Prostate gland (tissue), 2 donors: ENCODE measurements around the gene LGALS3. TPM values are rescaled to one million over a fixed set of nuclear protein-coding genes. Genes with fewer than 3 reads are reported as not detected.

Source experiments
- DNase-seq: peaks from one replicate; pipeline ENCODE4 v3.0.0-alpha.2; 2019; ENCODE audit warnings: low spot score
- H3K27ac ChIP-seq, 2 donors: fragments of 200-600 bp; sonication (generic); 2 replicates each; pipeline ENCODE4 v1.5.1; 2017 to 2019
- H3K27me3 ChIP-seq: fragments of 200-600 bp; sonication (generic); replicated peaks from 2 replicates; pipeline ENCODE4 v1.5.1; 2019; ENCODE audit not compliant: insufficient read depth
- H3K36me3 ChIP-seq, 2 donors: fragments of 200-600 bp; sonication (generic); 1 replicate in 1 of 2; 2 replicates in 1 of 2; pipeline versions ENCODE4 v1.5.1 to v1.8.1; 2017 to 2019
- H3K4me1 ChIP-seq: fragments of 200-600 bp; sonication (generic); replicated peaks from 2 replicates; pipeline ENCODE4 v1.5.1; 2019
- H3K4me3 ChIP-seq, 2 donors: fragments of 200-600 bp; sonication (generic); 2 replicates each; pipeline ENCODE4 v1.5.1; 2017 to 2019
- H3K9me3 ChIP-seq: fragments of 200-600 bp; sonication (generic); 2 replicates; pipeline ENCODE4 v1.5.1; 2017
- POLR2A ChIP-seq: fragments of 450-650 bp; IDR thresholded peaks from one replicate; pipeline ENCODE4 v1.6.1; 2016; ENCODE audit warnings: antibody characterized with exemption, mild to moderate bottlenecking
- POLR2AphosphoS5 ChIP-seq: sonication (generic); formaldehyde crosslinking; IDR thresholded peaks from one replicate; pipeline ENCODE4 v1.6.1; 2017; ENCODE audit warnings: antibody characterized with exemption
- WGBS: methylation state at CpG from one replicate; pipeline ENCODE4 v1.1.5; 2018; 5-methylcytosine and 5-hydroxymethylcytosine counted together
- intact Hi-C: fragments of 100-400 bp; cut with DNase I; formaldehyde crosslinking; loops from one replicate; pipeline ENCODE4 v1.14.2; 2022
- total RNA-seq, 2 donors: library from RNA; depleted of rRNA; stranded (reverse); fragments of >200 nt; gene quantifications; one replicate each; pipeline ENCODE4 v1.1.0, GENCODE V29; 2016
- TF ChIP-seq, protein P1 (sequence below), 4 experiments: fragments of 200-600 bp in 2 of 4; fragments of 450-650 bp in 2 of 4; sonication (generic) in 2 of 4; IDR thresholded peaks; 1 replicate in 3 of 4; 2 replicates in 1 of 4; pipeline ENCODE4 v1.5.1; 2016 to 2019; ENCODE audit warnings: antibody characterized with exemption in 4 of 4, mild to moderate bottlenecking in 2 of 4, moderate library complexity in 2 of 4

The LGALS3 gene
- total RNA-seq, 2 donors from 2014 or later: 334 to 400 TPM

DNA sequence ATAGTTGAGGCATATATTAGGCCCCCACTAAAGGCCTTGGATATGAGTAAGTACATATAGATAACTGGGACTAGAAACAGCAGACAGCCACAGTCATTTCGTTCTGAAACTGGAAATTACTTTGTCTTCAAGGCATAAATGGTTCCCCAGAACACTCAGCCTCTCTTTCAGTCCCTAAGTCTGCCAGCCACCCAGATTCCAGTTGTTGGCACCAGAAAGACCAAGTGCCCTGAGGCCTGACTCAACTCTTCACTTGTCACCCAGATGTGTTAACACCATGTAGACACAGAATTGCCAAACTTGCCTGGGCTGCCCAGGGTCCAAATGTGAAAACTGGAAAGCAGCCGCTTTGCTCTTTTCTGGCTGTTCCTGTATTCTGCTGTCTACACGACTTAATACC is 3.0 kb upstream of the LGALS3 start:
- Histone ChIP-seq H3K27ac (peak overlapping the region in 1 of 2 donors; percentile 7), H3K4me3 (no peak overlapping the region), H3K27me3 (no peaks in the 10 kb centered on the region), H3K9me3 (no peaks in the 10 kb centered on the region), H3K36me3 (no peaks in the 10 kb centered on the region), H3K4me1 (peaks cover 18% of the 10 kb centered on the region)
- intact Hi-C loops: loop anchor here (5.0 kb wide), 1 partner anchor 34 kb away; no protein-coding TSS in a partner anchor
- 65% methylated on average over 3 of the region's 3 CpGs for WGBS
- TF ChIP-seq POLR2A (no peak), POLR2AphosphoS5 (no peak)
- TF ChIP-seq, protein P1, sequence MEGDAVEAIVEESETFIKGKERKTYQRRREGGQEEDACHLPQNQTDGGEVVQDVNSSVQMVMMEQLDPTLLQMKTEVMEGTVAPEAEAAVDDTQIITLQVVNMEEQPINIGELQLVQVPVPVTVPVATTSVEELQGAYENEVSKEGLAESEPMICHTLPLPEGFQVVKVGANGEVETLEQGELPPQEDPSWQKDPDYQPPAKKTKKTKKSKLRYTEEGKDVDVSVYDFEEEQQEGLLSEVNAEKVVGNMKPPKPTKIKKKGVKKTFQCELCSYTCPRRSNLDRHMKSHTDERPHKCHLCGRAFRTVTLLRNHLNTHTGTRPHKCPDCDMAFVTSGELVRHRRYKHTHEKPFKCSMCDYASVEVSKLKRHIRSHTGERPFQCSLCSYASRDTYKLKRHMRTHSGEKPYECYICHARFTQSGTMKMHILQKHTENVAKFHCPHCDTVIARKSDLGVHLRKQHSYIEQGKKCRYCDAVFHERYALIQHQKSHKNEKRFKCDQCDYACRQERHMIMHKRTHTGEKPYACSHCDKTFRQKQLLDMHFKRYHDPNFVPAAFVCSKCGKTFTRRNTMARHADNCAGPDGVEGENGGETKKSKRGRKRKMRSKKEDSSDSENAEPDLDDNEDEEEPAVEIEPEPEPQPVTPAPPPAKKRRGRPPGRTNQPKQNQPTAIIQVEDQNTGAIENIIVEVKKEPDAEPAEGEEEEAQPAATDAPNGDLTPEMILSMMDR (IDR thresholded peaks at IDR 0.05): no peak
- no peak for DNase-seq

DNA sequence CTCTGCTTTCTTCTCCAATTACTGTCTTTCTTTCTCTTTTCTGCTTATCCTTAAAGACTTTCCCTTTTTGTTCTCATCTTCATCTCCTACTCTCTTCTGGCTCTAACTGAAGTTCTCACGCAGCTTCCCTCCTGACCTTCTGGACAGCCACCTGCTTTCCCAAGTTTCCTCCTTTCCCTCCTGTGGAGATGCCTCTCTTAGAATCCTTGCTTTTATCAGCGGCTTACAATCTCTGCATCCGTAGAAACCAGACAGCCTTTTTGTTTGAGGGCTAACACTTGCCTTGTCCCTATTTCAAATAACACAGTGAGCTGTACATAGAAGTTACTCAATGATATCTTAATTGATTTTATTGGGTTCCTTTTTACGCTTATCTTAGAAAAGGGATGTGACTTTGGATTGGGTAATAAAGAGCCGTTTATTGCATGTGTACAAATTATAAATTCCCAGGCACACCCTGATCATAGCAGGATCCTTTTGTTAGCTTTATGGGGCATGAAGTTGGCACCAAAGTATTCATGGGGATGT is 2.1 kb upstream of the LGALS3 start:
- 35% methylated on average over 5 of the region's 5 CpGs for WGBS

DNA sequence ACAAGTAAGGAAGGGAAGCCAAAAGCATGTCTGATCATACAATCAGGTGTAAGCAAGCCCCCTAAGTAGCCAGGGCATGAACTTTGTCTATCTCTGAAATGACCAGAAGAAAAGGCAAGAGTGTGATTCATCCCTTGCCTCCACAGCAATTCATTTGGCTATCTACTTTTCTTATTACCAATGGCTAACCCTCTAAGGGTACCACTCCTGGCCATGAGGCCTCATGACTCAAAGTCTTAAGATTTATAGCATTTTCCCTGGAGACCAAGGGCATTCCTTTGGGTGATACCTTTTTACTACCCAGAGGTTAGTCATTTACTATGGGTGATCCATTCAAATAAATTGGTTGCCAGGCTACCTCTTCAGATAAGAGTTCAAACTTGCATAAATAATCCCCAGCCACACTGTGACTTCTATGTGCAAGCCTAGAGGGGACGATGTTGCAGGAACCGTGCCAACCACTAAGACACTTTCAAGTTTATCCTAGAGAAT is 1.5 kb upstream of the LGALS3 start:
- Histone ChIP-seq H3K27me3 (no peaks in the 10 kb centered on the region), H3K27ac (peak overlapping the region; percentile 53 to 91), H3K4me1 (peaks cover 13% of the 10 kb centered on the region), H3K9me3 (no peaks in the 10 kb centered on the region), H3K36me3 (no peaks in the 10 kb centered on the region), H3K4me3 (no peak overlapping the region)
- 35% methylated on average over 2 of the region's 2 CpGs for whole genome bisulfite sequencing
- peak; percentile 16 for DNase-seq
- intact Hi-C loops: loop anchor here (5.0 kb wide), 1 partner anchor 35 kb away; no protein-coding TSS in a partner anchor
- TF ChIP-seq POLR2A (no peak), POLR2AphosphoS5 (no peak)
- TF ChIP-seq, protein P1 (IDR thresholded peaks at IDR 0.05): no peak

More for the DNA sequence above, 2.1 kb upstream of the LGALS3 start:
- no peaks in the 10 kb centered on the region for H3K27me3 ChIP-seq
- intact Hi-C loops: loop anchor here (5.0 kb wide), 1 partner anchor 35 kb away; no protein-coding TSS in a partner anchor
- no peak overlapping the region for H3K4me3 ChIP-seq
- peak overlapping the region; percentile 53 to 91 for H3K27ac ChIP-seq
- no peaks in the 10 kb centered on the region for H3K9me3 ChIP-seq
- H3K36me3 ChIP-seq: no peaks in the 10 kb centered on the region
- peaks cover 18% of the 10 kb centered on the region for H3K4me1 ChIP-seq
- peak; percentile 41 for DNase-seq
- TF ChIP-seq, protein P1 (IDR thresholded peaks at IDR 0.05): no peak
- TF ChIP-seq POLR2A (no peak), POLR2AphosphoS5 (peak; percentile 56)

DNA sequence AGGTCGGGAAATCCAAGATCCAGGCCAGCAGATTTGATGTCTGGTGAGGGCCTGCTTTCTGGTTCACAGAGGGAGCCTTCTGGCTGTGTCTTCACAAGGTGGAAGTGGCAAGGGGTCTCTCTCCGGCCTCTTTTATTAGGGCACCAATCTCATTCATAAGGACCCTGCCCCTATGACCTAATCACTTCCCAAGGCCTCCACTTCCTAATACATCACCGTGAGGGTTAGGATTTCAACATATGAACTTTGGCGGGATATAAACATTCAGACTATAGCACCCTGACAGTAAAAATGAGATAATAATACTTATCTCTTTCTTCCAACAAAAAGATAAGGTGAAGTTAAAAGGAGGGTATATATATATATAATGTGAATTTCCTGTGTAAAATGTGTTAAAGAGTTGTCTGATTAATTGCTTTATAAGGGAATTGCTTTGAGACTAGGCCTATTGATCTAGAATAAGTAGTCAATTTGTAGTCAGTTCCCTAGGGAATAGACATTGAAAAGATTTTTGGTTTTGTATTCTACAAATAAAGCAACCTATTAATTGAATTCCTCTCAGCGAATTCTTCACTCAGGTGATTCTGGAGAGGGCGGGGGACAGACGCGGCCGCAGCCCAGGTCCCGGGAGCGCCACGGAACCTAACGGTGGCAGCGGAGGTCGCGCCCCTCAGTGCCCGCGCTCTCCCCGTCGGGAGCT is 516 bp upstream of the LGALS3 start:
- 23% methylated on average over 20 of the region's 20 CpGs for WGBS
- intact Hi-C loops: loop anchor here (5.0 kb wide), 1 partner anchor 36 kb away; no protein-coding TSS in a partner anchor
- Histone ChIP-seq H3K9me3 (no peaks in the 10 kb centered on the region), H3K4me1 (peaks cover 8% of the 10 kb centered on the region), H3K27ac (peak overlapping the region; percentile 90 to 91), H3K4me3 (peak overlapping the region; percentile 74 to 80), H3K27me3 (no peaks in the 10 kb centered on the region), H3K36me3 (no peaks in the 10 kb centered on the region)
- DNase-seq: peak; percentile 3
- TF ChIP-seq POLR2A (no peak), POLR2AphosphoS5 (no peak)
- TF ChIP-seq, protein P1 (IDR thresholded peaks at IDR 0.05): no peak
